ENCODE results near the gene GLCE. TPM values are rescaled to one million over a fixed set of nuclear protein-coding genes. Genes with fewer than 3 reads are reported as not detected.
"Not testable (repeated sequence)": the region's sequence is repeated elsewhere in the genome, so short reads cannot be mapped to it uniquely, and the experiment has no call there.

Gene GLCE
- polyA plus RNA-seq, 3 donors: 5.1 to 13.2 (median 6.7) TPM

GRCh38 chr15:69301101-69301500, 140.7 kb downstream of the GLCE start:
- not testable (repeated sequence) for H3K27ac ChIP-seq (ENCODE audit: low read depth, low read length)
- 82 to 88% (median 87%) methylated on average over 6 to 8 of the region's 8 CpGs for whole genome bisulfite sequencing, 3 donors

GRCh38 chr15:69302087-69302486, 141.7 kb downstream of the GLCE start:
- H3K27ac ChIP-seq (ENCODE audit: low read depth, low read length): not testable (repeated sequence)
- 90 to 91% (median 91%) methylated on average over 6 of the region's 6 CpGs for WGBS, 3 donors

GRCh38 chr15:69302929-69303328, 142.5 kb downstream of the GLCE start:
- no peak overlapping the region for H3K27ac ChIP-seq (ENCODE audit: low read depth, low read length)
- WGBS, 3 donors: 76 to 92% (median 78%) methylated on average over 3 of the region's 3 CpGs

DNA sequence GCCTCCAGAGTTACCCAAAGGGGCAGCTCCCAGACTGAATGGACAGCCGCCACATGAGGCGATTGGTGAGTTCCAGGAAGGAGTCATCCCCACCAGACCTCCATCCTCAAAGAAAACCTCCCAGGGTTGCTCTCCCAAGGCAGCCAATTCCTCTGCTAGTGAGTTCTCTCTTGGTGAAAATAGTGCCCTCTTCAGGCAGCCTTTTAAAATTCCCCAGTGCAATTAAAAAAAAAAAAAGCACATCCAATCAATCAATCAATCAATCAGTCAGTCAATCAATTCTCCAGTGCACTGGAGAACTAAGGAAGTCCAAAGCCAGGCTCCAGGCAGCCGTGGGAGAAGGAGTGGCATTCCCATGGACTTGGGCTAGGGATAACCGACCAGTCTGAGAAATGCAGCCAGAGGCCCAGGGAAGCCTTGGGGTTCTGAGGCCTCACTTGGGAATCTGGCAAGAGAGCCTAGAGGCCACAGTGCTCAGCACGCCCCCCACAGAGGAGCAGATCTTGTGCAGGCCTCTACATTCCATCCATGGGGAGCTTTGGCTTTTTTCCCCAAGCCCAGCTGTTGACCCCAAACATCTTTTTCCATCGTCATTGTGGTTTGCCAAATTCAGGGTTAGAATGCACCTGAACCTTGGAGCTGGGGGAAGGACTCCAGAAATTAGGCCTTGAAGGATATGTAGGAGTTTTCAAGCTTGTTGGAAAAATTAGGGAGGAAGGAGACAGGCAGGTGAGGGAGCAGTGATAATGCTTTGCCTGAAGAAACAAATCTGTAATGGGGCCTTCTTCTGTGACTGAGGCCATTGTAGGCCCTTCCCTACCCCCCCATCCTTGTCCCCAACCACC, 143.1 kb downstream of the GLCE start:
- no peak overlapping the region for H3K27ac ChIP-seq (ENCODE audit: low read depth, low read length)
- WGBS, 3 donors: 81 to 93% (median 85%) methylated on average over 6 of the region's 6 CpGs

GRCh38 chr15:69304182-69304545, 143.7 kb downstream of the GLCE start:
- 58 to 78% (median 64%) methylated on average over 5 of the region's 5 CpGs for WGBS, 3 donors

GRCh38 chr15:69305204-69305931, 144.9 kb downstream of the GLCE start:
- H3K27ac ChIP-seq (ENCODE audit: low read depth, low read length): no peak overlapping the region
- WGBS, 3 donors: 48 to 72% (median 70%) methylated on average over 20 of the region's 20 CpGs

More at GRCh38 chr15:69304182-69304545, 143.7 kb downstream of the GLCE start:
- no peak overlapping the region for H3K27ac ChIP-seq (ENCODE audit: low read depth, low read length)

DNA sequence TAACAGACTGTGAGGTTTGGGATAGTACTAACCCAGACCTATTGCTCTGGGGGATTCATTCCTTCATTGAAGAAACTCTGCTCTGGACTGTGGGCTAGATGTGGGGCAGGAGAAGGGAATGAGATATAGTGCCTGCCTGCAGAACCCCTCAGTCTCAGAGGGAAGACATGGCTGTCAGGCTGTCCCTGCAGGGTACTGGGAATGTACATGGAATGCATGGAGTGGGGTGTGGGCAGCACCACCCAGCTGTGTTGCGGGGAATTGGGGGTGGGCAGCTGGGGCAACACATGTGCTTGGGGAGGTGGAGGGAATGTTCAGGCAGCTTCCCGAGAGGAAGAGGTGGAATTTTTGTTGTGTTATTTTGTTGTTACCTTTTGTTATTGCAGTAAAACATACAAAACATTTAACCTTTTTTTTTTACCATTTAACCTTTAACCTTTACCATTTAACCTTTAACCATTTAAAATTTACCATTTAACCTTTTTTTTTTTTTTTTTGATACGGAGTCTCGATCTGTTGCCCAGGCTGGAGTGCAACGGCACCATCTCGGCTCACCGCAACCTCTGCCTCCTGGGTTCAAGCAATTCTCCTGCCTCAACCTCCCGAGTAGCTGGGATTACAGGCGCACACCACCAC, 145.6 kb downstream of the GLCE start:
- H3K27ac ChIP-seq (ENCODE audit: low read depth, low read length): no peak overlapping the region
- 89 to 94% (median 90%) methylated on average over 9 of the region's 9 CpGs for WGBS, 3 donors

DNA sequence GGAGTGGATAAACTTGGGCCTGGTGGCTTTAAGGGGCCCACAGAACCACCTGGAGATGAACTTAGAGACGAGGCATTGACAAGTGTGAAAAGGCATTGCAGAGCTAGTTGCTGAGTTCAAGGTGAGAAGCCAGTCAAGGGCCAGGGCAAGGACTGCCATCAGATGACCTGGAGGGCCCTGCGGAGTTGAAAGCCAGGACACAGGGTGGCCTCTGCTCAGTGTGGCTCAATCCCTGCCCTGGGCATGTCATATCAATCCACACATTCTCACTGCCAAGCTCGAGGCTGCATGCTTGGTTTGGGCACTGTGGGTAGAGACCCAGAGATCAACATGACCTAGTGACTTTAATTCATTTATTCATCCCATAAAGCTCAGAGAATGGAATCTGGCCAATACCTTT, 147.5 kb downstream of the GLCE start:
- 74 to 87% (median 84%) methylated on average over 3 of the region's 3 CpGs for WGBS, 3 donors
- H3K27ac ChIP-seq (ENCODE audit: low read depth, low read length): no peak overlapping the region

GRCh38 chr15:69308949-69309348, 148.5 kb downstream of the GLCE start:
- WGBS, 3 donors: 87 to 89% (median 88%) methylated on average over 5 of the region's 5 CpGs
- H3K27ac ChIP-seq (ENCODE audit: low read depth, low read length): no peak overlapping the region

DNA sequence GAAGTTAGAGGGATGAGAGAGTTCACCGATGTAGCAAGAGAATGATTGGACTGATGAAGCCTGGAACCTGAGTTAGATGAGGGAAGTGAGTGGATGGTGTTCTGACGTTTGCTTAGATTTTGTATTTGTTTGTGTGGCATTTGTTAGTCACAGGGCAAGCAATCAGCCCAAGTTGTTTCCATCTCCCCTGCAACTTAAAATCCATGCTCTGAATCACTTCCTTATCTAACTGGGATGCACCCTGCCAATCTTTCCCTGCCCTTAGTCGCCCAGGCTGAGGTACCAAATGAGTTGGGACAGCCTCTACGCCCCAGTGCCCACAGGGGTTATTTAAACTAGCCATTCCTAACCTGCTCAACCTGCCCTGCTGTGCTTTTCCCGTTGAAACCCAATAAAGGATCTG, 150.9 kb downstream of the GLCE start:
- WGBS, 3 donors: 64 to 82% (median 76%) methylated on average over 5 of the region's 5 CpGs
- no peak overlapping the region for H3K27ac ChIP-seq (ENCODE audit: low read depth, low read length)

- 53 to 71% (median 69%) methylated on average over 8 of the region's 8 CpGs for WGBS, 3 donors
- no peak overlapping the region for H3K27ac ChIP-seq (ENCODE audit: low read depth, low read length)
Observed at GRCh38 chr15:69313432-69314000, 153.1 kb downstream of the GLCE start.

DNA sequence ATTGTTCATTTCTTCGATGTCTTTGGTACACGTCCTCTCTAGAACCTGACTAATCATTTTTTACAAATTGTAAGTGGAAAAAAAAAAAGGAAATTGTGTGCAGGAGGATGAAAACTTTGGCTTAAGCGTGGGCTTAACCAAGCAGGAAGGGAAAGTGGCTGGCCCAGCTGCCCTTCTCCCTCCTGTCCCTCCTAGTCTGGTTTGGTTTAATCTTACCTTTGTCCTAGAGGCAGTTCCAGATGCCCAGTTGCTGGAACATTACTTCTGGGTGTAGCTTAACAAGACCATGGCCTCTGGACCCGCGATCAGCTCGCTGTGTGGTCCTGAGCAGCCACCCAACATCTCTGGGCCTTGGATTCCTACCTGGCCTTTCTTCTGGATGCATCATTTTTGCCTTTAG, 153.7 kb downstream of the GLCE start:
- WGBS, 3 donors: 69 to 83% (median 71%) methylated on average over 6 of the region's 6 CpGs
- no peak overlapping the region for H3K27ac ChIP-seq (ENCODE audit: low read depth, low read length)

GRCh38 chr15:69314736-69315135, 154.3 kb downstream of the GLCE start:
- H3K27ac ChIP-seq (ENCODE audit: low read depth, low read length): no peak overlapping the region
- 76 to 90% (median 89%) methylated on average over 8 of the region's 8 CpGs for WGBS, 3 donors

DNA sequence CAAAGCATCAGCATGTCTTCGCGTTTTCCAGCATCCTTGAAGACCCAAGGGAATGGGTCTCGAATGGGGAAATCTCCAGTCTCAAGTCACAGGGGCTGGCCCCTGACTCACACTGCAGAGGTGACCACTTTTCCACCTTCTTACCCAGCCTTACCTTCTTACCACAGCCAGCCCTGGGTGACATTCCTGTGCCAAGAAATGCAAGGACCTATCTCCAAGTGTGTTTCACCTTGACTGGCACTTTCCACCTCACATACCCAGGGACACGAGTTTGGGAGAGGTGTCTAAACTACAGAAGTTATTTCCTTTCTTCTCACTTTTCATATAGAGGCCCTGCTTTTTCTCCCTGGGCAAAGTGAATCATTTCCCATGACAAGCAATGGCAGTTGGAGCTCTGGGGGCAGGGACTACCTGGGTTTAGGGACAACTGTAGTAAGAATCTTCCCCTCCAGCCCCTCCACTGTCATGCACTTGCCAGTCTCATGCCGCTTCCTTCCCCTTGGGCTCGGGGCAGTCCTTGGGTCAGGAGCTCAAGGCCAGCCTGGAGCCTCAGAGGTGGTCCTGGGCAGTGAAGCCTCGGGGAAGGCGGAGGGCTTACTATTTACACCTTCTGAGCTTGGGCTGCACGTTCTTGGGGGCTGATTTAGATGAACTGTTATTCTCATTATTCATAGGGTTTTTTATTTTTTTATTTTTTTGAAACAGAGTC, 155.1 kb downstream of the GLCE start:
- H3K27ac ChIP-seq (ENCODE audit: low read depth, low read length): no peak overlapping the region
- 74 to 79% (median 78%) methylated on average over 9 of the region's 9 CpGs for WGBS, 3 donors

- 57 to 70% (median 68%) methylated on average over 8 of the region's 8 CpGs for WGBS, 3 donors
- no peak overlapping the region for H3K27ac ChIP-seq (ENCODE audit: low read depth, low read length)
Observed at GRCh38 chr15:69316291-69316690, 155.9 kb downstream of the GLCE start.

- H3K27ac ChIP-seq (ENCODE audit: low read depth, low read length): no peak overlapping the region
- 47 to 76% (median 67%) methylated on average over 5 of the region's 5 CpGs for WGBS, 3 donors
Observed at GRCh38 chr15:69317392-69317841, 157.0 kb downstream of the GLCE start.

DNA sequence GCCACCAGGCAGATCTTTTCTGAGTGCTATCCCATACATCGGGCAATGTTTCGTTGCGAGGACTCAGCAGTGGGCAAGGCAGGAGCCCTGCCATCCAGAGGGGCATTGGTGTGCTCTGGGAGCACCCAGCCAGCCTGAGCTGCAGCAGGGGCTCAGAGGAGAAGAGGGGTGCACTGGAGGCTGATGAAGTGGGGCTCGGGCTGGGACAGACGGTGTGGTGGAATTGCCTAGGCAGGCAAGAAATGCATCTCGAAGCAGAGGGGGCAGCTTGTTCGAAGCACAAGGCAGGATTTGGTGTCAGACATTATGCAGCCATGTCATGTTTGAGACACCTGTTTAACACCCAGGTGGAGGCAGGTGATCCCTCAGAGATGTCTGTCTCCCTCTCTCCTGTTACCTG, 157.6 kb downstream of the GLCE start:
- H3K27ac ChIP-seq (ENCODE audit: low read depth, low read length): no peak overlapping the region
- WGBS, 3 donors: 78 to 91% (median 88%) methylated on average over 7 of the region's 7 CpGs

Measured in adipose tissue (tissue), 3 donors.